ENCODE measurements around the gene ITPK1.
A peak's percentile ranks its signal among the peaks of the same experiment; 100 is the strongest.

The ITPK1 gene

DNA sequence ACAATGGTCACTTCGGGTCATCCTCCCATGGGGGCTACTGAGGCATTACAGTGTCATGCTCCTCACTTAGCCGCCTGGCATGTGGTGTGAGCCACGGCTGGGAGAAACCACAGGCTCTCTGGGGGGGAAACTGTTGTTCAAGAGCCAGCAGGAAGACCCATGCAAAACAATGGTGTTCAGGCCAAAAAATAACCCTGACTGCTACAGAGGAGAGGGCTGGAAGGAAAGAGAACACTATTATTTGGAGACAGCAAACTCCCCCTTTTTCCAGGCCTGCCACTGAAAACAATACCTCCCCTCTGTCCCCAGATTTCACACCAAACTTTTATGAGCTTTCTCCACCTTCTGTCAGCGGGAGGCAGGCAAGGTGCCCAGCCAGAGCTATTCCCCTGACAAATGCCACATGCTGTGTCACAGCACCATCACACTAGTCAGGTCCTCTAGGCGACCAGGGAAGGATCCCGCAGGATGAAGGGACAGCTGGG is 109.1 kb downstream of the ITPK1 start:
- no peak for DNase-seq

DNA sequence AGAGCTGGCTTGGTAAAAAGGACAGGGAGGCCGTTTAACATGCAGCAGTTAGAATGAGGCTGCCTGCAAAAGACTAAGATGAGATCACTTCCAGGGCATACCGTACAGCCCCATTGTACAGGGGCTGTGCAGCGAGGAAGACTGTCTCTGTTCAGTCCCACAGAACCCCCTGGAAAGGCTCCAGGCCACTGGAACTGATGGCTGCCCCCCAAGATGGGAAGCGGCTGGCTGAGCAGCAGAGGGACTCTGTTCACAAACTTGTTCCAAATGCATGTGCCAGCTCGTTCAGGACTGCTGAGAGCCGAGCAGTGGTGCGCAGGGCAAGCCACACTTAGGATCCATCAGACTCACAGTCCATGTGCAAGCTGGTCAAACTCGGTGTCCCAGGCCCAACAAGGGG is 109.9 kb downstream of the ITPK1 start:
- no peak for DNase-seq

DNA sequence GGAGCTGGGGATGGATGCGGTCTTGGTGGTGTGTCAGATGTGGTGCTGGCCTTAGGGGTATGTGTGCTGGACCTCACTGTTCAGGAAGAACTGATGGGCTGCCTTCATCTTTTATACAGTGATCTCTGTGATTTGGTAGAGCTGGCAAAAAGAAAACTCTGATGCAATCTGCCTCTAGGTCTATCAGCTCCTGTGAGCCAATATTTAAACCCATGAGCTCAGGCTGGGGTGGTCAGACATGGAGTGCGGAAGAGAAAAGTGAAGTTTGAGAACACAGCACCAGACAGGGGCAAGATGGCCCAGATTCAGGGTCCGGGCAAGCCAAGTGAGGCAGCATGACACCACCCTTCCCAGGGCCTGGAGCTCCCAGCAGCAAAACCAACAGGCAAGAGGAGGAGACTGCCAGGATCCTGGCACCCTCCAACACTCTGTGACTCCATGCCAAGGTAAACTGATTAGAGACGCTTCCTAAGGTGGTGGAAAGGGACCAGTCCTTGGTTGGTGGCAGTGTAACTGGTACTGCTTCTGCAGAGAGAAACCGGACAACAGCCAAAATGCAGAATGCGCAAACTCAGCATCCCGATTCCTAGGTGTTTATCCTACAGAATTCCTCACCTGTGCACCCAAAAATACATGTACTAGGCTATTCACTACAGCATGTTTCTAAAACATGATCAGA is 110.5 kb downstream of the ITPK1 start:
- no peak for DNase-seq

GRCh38 chr14:93004699-93005082 is 111.0 kb downstream of the ITPK1 start:
- no peak for DNase-seq

DNA sequence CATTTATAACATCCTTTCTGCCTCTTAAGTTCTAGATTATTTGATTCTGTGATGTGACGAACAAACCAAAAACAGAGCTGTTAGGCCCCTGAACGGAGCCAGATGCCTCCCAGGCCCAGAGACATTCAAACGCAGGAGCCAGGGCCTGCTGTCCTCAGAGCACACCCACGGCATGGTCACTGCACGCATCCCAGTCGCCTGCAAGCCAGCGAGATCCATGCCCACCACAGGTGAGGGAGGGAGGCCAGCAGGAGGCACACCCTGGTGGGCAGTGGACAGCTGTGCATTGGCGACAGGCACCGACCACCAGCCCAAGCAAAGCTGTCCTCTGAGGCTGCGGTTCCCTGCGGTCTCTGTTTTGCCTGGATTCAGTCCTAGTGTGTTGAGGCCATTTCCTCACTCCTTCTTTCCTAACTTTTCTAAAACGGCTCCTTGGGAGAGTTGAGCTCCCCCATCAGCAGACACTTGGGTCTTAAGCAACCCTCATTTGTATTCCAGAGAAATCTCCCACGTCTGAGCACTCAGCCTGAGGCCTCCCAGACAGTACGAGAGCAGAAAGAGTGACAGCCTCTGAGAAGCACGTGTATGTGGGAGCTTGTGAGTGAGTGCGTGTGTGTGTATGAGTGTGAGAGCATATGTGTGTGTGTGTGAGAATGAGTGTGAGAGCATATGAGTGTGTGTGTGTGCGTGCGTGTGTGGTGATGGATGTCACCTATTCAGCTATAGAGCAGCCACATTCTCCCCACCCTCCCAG is 111.6 kb downstream of the ITPK1 start:
- no peak for DNase-seq

GRCh38 chr14:93002851-93003298 is 112.8 kb downstream of the ITPK1 start:
- DNase-seq, result no peak

DNA sequence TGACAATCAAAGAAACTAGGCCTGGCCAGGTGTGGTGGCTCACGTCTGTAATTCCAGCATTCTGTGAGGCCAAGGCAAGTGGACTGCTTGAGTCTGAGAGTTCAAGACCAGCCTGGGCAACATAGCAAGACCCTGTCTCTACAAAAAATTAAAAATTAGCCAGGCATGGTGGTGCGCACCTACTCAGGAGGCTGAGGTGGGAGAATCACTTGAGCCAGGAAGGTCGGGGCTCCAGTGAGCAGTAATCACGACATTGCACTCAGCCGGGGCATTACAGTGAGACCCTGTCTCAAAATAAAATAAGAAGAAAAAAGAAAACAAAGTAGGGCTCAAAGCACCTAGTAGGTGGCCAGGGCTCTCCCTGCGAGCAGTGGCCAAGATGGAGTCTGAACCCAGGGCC is 113.7 kb downstream of the ITPK1 start:
- DNase-seq, result no peak

- no peak for DNase-seq
Measured at GRCh38 chr14:92998946-92999345, 116.8 kb downstream of the ITPK1 start.

GRCh38 chr14:92997343-92998061 is 118.2 kb downstream of the ITPK1 start:
- DNase-seq, result no peak

GRCh38 chr14:92995620-92996019 is 120.1 kb downstream of the ITPK1 start:
- no peak for DNase-seq

- DNase-seq, result no peak
Measured at GRCh38 chr14:92994942-92995341, 120.8 kb downstream of the ITPK1 start.

- no peak for DNase-seq
Measured at GRCh38 chr14:92994131-92994676, 121.5 kb downstream of the ITPK1 start.

DNA sequence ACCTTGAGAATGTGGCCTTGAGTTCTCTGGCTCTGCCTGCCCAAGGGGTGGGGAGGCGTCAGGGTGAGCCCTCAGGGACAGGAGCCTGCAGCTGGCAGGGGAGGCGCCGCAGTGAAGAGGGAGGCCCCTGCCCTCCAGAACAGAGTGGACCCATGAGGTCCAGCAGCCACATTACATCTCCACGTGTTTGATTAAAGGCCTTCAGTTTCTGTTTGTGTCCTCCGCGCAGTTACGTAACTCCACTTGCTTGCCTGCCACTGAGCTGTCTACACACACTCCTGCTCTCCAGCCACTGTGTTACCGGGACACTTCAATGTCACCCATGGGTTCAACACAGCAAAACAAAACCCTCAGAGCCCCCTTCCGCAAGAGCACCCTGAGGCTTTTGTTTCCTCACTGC is 122.4 kb downstream of the ITPK1 start:
- DNase-seq, result no peak

DNA sequence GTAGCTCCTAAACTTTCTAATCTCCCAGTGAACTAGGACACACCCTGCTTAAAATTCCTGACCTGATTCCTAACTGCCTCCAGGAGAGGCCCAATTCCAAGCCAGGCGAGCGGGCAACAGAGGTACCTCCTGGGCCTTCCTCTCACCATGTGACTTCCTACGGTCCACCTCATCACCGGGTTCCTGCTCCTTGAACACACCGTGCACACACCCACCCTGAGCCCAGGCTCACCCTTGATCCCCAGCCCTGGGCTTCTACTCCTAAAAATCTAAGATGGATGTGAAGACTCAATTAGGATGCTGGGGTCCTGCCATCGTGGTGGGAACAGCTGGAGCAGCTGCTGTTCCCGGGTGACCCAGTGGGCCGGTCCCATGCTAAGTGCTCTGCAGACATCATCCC is 124.2 kb downstream of the ITPK1 start:
- DNase-seq, result no peak

DNA sequence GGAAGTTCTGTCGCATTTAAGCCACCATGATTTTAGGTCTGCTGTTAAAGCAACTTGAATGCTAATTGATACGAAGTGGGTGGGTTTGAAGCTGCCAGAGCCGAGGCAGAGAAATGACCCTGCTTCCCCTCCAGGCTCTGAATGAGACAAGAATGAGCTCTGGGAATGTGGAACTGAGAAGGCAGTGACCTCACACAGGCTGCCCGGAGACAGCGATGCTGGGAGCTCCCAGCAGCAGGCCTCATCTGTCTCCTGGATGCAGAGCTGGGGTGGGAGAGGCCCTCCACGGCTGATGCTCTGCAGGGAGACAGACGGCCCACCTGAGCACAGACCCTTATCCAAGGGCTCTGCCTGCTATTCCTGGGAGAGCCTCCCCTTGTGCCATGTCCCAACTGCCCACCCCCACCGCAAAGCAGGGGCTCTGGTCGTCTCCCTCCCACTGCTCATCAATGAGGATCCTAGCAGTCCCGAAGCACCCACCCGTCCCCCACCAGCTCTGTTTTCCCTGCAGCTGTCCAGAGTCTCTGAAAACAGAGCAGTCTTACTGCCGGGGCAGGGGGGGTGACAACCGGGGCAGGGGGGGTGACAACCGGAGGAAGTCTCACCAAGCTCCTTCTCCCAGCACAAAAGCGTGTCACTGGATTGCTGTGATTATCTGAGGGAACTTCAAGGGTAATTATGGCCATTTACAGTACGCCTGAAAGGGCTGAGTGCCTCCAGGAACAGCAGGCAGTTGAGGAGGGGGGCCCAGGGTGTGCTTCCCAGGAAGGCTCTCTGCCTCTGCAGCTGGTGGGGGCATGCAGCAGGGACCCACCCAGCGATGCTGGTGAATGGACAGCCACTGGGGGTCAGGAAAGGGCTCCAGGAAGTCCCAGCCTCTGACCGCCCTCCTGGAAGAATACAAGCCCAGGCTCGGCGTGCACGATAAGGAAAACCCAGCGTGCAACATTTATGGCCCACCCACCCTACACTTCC is 125.0 kb downstream of the ITPK1 start:
- peak in 1 of 2 donors; percentile 53 for DNase-seq

DNA sequence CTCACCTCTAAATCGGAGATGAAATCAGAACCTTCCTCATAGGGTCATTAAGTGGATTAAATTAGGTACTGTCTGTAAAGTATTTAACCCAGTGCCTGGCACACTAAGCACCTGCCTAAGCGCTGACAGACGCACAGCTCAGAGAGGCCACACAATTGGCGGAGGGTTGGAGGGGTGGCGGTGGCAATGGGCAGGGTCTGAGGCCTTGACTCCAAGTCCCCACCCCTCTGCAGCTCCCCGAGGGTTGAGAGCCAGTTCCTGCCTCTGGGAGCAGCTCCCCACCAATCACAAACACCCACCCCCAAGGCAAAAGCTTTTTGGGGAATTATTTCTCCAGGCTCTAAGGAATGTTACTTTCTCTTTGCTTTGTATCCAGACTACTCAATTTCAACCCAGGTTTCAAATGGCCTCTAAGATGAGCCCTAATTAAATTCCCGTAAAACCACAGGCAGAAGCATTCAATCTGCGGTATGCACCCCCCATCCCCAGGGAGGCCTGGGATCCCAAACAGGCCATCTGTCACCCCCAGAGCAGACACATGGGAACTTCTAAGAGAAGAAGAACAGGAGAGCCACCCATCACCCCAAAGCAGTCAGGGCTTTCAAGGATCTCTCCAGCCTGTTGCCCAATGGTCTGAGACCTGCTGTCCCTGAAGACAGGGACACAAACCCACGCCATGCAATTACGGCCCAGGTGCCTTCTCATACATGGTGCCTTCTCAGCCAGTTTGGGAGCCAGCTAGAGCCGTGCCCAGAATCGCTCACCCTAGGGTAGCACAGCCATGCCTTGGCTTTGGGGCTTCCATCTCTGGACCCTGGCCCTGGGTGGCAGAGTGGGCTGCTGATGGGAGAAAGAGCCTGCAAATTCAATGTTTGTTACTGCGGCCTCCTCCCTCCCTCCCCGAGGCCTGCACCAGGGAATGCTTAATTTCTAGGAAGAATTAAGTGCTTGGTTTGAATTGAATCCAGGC is 126.7 kb downstream of the ITPK1 start:
- DNase-seq, result no peak

- no peak for DNase-seq
Measured at GRCh38 chr14:92987713-92988510, 127.8 kb downstream of the ITPK1 start.

DNA sequence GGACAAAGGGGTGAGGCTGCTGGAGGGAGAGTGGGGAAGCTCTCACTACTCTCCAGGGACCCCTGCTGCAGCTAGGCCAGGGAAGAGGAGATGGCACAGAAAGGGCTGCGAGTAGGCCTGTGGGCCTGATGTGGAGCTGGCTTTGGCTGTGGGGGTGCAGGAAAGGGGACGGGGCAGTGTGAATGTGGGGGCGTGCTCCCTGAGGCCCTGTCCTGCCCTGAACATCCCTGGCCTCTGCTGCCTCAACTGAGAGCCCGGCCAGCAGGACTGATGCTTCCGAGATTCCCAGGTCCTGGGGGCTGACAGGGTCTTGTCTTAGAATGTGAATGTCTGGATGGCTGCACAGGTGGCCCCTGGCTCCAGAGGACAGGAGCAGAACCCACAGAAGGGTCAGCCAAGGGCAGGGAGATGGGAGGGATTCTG is 128.6 kb downstream of the ITPK1 start:
- no peak for DNase-seq

GRCh38 chr14:92986254-92987147 is 129.2 kb downstream of the ITPK1 start:
- no peak for DNase-seq
